Endothelial cell of umbilical vein (primary cell): ENCODE data around the gene DMD. TPM values are rescaled to one million over a fixed set of nuclear protein-coding genes. Genes with fewer than 3 reads are reported as not detected.

Experiments
- BruUV-seq: library from RNA; stranded (reverse); fragments of 400-500 nt; replicated peaks from 2 replicates; lab custom pipeline; 2021; lab: Mats Ljungman, UMichigan
- CTCF ChIA-PET: fragments of 300-600, 350-600 bp; sonication (Branson Sonifier 250); formaldehyde crosslinking; loops from one replicate; lab custom pipeline; 2021; ENCODE audit warnings: antibody characterized with exemption, inconsistent platforms; lab: Charles Lee
- POLR2A ChIA-PET: fragments of 300-600, 350-600 bp; sonication (Branson Sonifier 250); formaldehyde crosslinking; loops from one replicate; lab custom pipeline; 2021; ENCODE audit warnings: antibody characterized with exemption, inconsistent platforms; lab: Charles Lee
- DNase-seq: peaks from one replicate; pipeline ENCODE4 v3.0.0-alpha.2; 2011; ENCODE audit warnings: low read depth, low spot score
- FAIRE-seq: peaks from 2 replicates; lab custom pipeline; 2011; peaks lifted over from hg19 to GRCh38; lab: Jason Lieb, UNC
- H2AFZ ChIP-seq: 2 replicates; pipeline ENCODE4 v1.6.0; 2012; ENCODE audit warnings: low read depth, low read length, control low read depth, inconsistent platforms
- H3K27ac ChIP-seq: 2 replicates; pipeline ENCODE4 v1.5.1; 2011; ENCODE audit warnings: low read depth, mild to moderate bottlenecking, control low read depth, low read length, moderate library complexity; ENCODE audit not compliant: insufficient read depth
- H3K27me3 ChIP-seq, 2 experiments: 2 replicates each; pipeline versions ENCODE4 v1.6.0 to v1.6.1; 2011; ENCODE audit warnings: low read length in 2 of 2, mixed read lengths in 1 of 2; ENCODE audit not compliant: control insufficient read depth in 2 of 2, insufficient read depth in 2 of 2
- H3K36me3 ChIP-seq, 2 experiments: 2 replicates in 1 of 2; 3 replicates in 1 of 2; pipeline ENCODE4 v1.5.1; 2011; ENCODE audit warnings: low read length in 2 of 2, mild to moderate bottlenecking in 1 of 2, moderate library complexity in 1 of 2; ENCODE audit not compliant: control insufficient read depth in 2 of 2, insufficient read depth in 2 of 2; ENCODE audit errors: extremely low read depth in 1 of 2
- H3K4me1 ChIP-seq: 3 replicates; pipeline ENCODE4 v1.5.1; 2011; ENCODE audit warnings: mild to moderate bottlenecking, low read length; ENCODE audit not compliant: control insufficient read depth, insufficient read depth; ENCODE audit errors: extremely low read depth
- H3K4me2 ChIP-seq: 2 replicates; pipeline ENCODE4 v1.6.1; 2011; ENCODE audit warnings: low read length, control low read depth, mixed read lengths; ENCODE audit not compliant: insufficient read depth
- H3K4me3 ChIP-seq, 3 experiments: fragments of 200-600 bp in 1 of 3; sonication (generic), shearing (Covaris generic) in 1 of 3; replicated peaks in 1 of 3; 2 replicates each; pipeline ENCODE4 v1.5.1; 2011 to 2016; ENCODE audit warnings: control low read depth in 3 of 3, low read length in 3 of 3, mild to moderate bottlenecking in 2 of 3, inconsistent platforms in 1 of 3, low read depth in 1 of 3, moderate library complexity in 1 of 3; ENCODE audit not compliant: insufficient read depth in 1 of 3
- H3K79me2 ChIP-seq: 2 replicates; pipeline ENCODE4 v1.6.0; 2012; ENCODE audit warnings: low read length, inconsistent platforms; ENCODE audit not compliant: control insufficient read depth, insufficient read depth
- H3K9ac ChIP-seq: replicated peaks from 2 replicates; pipeline ENCODE3; 2011; ENCODE audit warnings: low read length, control low read depth; ENCODE audit not compliant: insufficient read depth; ENCODE audit errors: extremely low read depth
- H3K9me1 ChIP-seq: replicated peaks from 3 replicates; pipeline ENCODE4 v1.6.0; 2011; ENCODE audit warnings: mild to moderate bottlenecking, low read length; ENCODE audit not compliant: control insufficient read depth, insufficient read depth; ENCODE audit errors: extremely low read depth
- H3K9me3 ChIP-seq: replicated peaks from 2 replicates; pipeline ENCODE4 v1.5.1; 2012; ENCODE audit warnings: low read length, inconsistent platforms; ENCODE audit not compliant: control insufficient read depth, insufficient read depth
- H4K20me1 ChIP-seq: replicated peaks from 2 replicates; pipeline ENCODE3; 2011; ENCODE audit warnings: mild to moderate bottlenecking, low read length; ENCODE audit not compliant: control insufficient read depth, insufficient read depth; ENCODE audit errors: extremely low read depth
- EZH2 ChIP-seq: IDR thresholded peaks from 2 replicates; pipeline ENCODE4 v1.6.1; 2012; ENCODE audit warnings: borderline replicate concordance, low read depth, mild to moderate bottlenecking, moderate library complexity, low read length, inconsistent platforms; ENCODE audit not compliant: severe bottlenecking
- FOS ChIP-seq: IDR thresholded peaks from 2 replicates; pipeline ENCODE4 v1.6.1; 2011; ENCODE audit warnings: mild to moderate bottlenecking, low read length, moderate library complexity, borderline replicate concordance; ENCODE audit not compliant: insufficient read depth
- GATA2 ChIP-seq: IDR thresholded peaks from 2 replicates; pipeline ENCODE4 v1.7.0; 2011; ENCODE audit warnings: low read depth, mild to moderate bottlenecking, moderate library complexity, mixed read lengths, low read length; ENCODE audit not compliant: insufficient read length, insufficient read depth
- JUN ChIP-seq: IDR thresholded peaks from 2 replicates; pipeline ENCODE4 v1.6.1; 2011; ENCODE audit warnings: borderline replicate concordance, low read depth; ENCODE audit not compliant: insufficient read length, insufficient read depth
- MYC ChIP-seq: IDR thresholded peaks from one replicate; pipeline ENCODE4 v1.6.1; 2011; ENCODE audit warnings: mild to moderate bottlenecking, low read depth, low read length
- POLR2A ChIP-seq: IDR thresholded peaks from 2 replicates; pipeline ENCODE4 v1.6.1; 2012; ENCODE audit warnings: low read depth, mild to moderate bottlenecking, control low read depth, low read length
- POLR2AphosphoS5 ChIP-seq: IDR thresholded peaks from 2 replicates; pipeline ENCODE4 v1.6.1; 2012; ENCODE audit warnings: low read depth, mild to moderate bottlenecking, control low read depth, low read length, moderate library complexity; ENCODE audit not compliant: insufficient read depth
- dilution Hi-C: fragments of 300-500 bp; cut with MboI; formaldehyde crosslinking; loops from one replicate; pipeline ENCODE4 v1.15.0; 2019; ENCODE audit warnings: low sequenced_read_pairs; ENCODE audit not compliant: extremely low pct_ligation_motif_present
- intact Hi-C: fragments of 100-400 bp; cut with micrococcal nuclease; formaldehyde crosslinking; loops from one replicate; pipeline ENCODE4 v1.10.0; 2022
- polyA plus RNA-seq, 4 experiments: library from polyadenylated mRNA; depleted of rRNA in 3 of 4; stranded (reverse) in 3 of 4; unstranded in 1 of 4; fragments of >200 nt; gene quantifications; 2 replicates each; pipeline versions ENCODE4 v1.2.1 to v1.2.3, GENCODE V29; 2011 to 2012; ENCODE audit warnings: missing spikeins in 1 of 4
- total RNA-seq: library from RNA; stranded (reverse); gene quantifications from 2 replicates; pipeline ENCODE4 v1.2.3, GENCODE V29; 2021
- TF ChIP-seq, protein P1 (sequence below), 2 donors: IDR thresholded peaks; 1 replicate in 1 of 2; 2 replicates in 1 of 2; pipeline ENCODE4 v1.5.1; 2011; ENCODE audit warnings: low read length in 2 of 2, mild to moderate bottlenecking in 2 of 2, moderate library complexity in 2 of 2, control low read depth in 1 of 2, inconsistent platforms in 1 of 2, low read depth in 1 of 2; ENCODE audit not compliant: insufficient read depth in 1 of 2; ENCODE audit errors: extremely low read depth in 1 of 2

The DMD gene
- total and polyA plus RNA-seq, 2 donors (not counting 3 experiments of a cell fraction or from before 2014, with no cell fraction given), result 7.3 to 9.0 TPM

DNA sequence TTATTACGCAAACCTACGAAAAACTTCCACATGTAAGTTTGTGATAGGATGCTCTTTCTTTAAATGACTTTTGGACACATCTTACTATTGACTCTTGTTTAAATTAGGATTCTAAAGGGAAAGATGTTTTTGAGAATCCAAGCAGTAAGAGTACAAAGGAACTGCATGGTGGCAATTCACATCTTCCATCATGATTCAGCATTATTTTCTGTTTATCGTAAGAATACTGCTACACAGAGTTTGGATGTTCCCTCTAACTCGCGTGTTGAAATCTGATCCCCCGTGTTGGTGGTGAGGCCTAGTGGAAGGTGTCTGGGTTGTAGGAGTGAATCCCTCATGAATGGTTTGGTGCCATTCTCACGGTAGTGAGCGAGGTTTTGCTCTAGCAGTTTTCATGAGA, 1767.7 kb downstream of the DMD start:
- TF ChIP-seq POLR2A (no peak), FOS (no peak), GATA2 (no peak)
- TF ChIP-seq, protein P1, sequence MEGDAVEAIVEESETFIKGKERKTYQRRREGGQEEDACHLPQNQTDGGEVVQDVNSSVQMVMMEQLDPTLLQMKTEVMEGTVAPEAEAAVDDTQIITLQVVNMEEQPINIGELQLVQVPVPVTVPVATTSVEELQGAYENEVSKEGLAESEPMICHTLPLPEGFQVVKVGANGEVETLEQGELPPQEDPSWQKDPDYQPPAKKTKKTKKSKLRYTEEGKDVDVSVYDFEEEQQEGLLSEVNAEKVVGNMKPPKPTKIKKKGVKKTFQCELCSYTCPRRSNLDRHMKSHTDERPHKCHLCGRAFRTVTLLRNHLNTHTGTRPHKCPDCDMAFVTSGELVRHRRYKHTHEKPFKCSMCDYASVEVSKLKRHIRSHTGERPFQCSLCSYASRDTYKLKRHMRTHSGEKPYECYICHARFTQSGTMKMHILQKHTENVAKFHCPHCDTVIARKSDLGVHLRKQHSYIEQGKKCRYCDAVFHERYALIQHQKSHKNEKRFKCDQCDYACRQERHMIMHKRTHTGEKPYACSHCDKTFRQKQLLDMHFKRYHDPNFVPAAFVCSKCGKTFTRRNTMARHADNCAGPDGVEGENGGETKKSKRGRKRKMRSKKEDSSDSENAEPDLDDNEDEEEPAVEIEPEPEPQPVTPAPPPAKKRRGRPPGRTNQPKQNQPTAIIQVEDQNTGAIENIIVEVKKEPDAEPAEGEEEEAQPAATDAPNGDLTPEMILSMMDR (IDR thresholded peaks at IDR 0.05; ENCODE audit: extremely low read depth in 1 of 2, insufficient read depth in 1 of 2, low read depth in 1 of 2, low read length in 2 of 2), result no peak
- Histone ChIP-seq H3K27ac (no peak overlapping the region), H3K4me1 (no peaks in the 10 kb centered on the region), H3K4me3 (no peak overlapping the region), H3K36me3 (no peaks in the 10 kb centered on the region), H3K27me3 (no peaks in the 10 kb centered on the region), H4K20me1 (no peaks in the 10 kb centered on the region), H3K9me1 (no peaks in the 10 kb centered on the region), H3K79me2 (no peaks in the 10 kb centered on the region), H3K4me2 (no peak overlapping the region), H3K9ac (no peak overlapping the region), H2AFZ (no peak overlapping the region), H3K9me3 (no peaks in the 10 kb centered on the region)
- POLR2A ChIA-PET, result no interaction called here
- no TSS peak for BruUV-seq
- DNase-seq (no peak), FAIRE-seq (no peak)
- CTCF ChIA-PET, result interaction anchor here (1.4 kb wide), 1 partner anchor 214 kb away, joined by 3 read pairs; no protein-coding TSS in a partner anchor
- dilution Hi-C loops (no loop called here), intact Hi-C loops (no loop called here)

DNA sequence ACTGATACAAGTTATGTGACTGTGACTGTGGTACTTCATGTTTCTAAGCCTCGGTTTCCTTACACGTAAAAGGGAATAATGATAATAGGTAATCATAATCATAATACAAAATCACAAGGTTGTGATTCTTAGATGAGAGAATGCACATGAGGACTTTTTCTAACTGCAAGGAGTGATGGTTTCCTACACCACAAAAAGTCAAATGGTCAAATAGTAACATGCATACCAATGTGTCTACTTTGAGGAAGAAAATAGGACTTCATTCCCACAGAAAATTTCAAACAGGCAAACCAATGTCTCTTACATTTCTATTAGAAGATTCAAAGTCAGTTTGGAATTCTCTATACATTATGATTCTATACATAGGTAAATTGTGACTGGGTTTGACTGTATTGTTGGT, 1770.8 kb downstream of the DMD start:
- H3K9me1 ChIP-seq, result no peaks in the 10 kb centered on the region
- no peaks in the 10 kb centered on the region for H4K20me1 ChIP-seq
- no peaks in the 10 kb centered on the region for H3K9me3 ChIP-seq
- no peak for TF ChIP-seq FOS
- no peak for TF ChIP-seq POLR2AphosphoS5
- TF ChIP-seq JUN, result no peak
- no peak for TF ChIP-seq MYC
- TF ChIP-seq, protein P1 (IDR thresholded peaks at IDR 0.05; ENCODE audit: extremely low read depth in 1 of 2, insufficient read depth in 1 of 2, low read depth in 1 of 2, low read length in 2 of 2), result no peak
- no peak for TF ChIP-seq EZH2
- H3K36me3 ChIP-seq, result no peaks in the 10 kb centered on the region
- FAIRE-seq, result no peak
- H3K4me1 ChIP-seq, result no peaks in the 10 kb centered on the region
- no peak for DNase-seq
- intact Hi-C loops (no loop called here), dilution Hi-C loops (no loop called here)
- POLR2A ChIA-PET, result no interaction called here
- no peak overlapping the region for H3K4me3 ChIP-seq
- CTCF ChIA-PET, result no interaction called here
- H3K9ac ChIP-seq, result no peak overlapping the region
- no peak overlapping the region for H3K27ac ChIP-seq
- H3K79me2 ChIP-seq, result no peaks in the 10 kb centered on the region
- no peak overlapping the region for H2AFZ ChIP-seq
- no peaks in the 10 kb centered on the region for H3K27me3 ChIP-seq
- no TSS peak for BruUV-seq
- no peak overlapping the region for H3K4me2 ChIP-seq
